Midbrain (tissue), 1 donor: ENCODE results near the gene NRXN3.

ENCODE experiments used
- DNase-seq: peaks from one replicate; lab custom pipeline; 2025; lab: John Stamatoyannopoulos, UW

The NRXN3 gene

GRCh38 chr14:78242086-78242485, 71.9 kb downstream of the NRXN3 start:
- no peak for DNase-seq

DNA sequence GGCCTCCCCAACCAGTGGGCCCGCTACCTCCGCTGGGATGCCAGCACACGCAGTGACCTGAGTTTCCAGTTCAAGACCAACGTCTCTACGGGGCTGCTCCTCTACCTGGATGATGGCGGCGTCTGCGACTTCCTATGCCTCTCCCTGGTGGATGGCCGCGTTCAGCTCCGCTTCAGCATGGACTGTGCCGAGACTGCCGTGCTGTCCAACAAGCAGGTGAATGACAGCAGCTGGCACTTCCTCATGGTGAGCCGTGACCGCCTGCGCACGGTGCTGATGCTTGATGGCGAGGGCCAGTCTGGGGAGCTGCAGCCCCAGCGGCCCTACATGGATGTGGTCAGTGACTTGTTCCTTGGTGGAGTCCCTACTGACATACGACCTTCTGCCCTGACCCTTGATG, 73.0 kb downstream of the NRXN3 start:
- no peak for DNase-seq

DNA sequence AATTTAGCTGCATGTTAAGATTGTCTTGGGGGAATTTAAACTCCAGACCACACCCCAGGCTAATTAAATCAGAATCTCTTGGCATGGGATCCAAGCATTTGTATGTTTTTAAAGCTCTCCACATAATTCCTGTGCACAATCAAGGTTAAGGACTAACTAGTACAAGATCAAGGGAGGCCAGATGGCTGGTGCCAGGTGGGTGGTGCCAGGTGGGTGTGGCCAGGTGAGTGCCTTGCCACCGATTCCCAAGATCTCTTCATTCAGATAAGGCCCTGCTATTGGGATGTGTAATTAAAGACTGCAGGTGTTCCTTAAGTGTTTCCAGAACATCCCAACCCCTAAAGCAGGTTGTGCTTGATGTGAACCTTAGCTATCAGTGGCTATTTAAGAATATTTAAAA, 75.1 kb downstream of the NRXN3 start:
- no peak for DNase-seq

DNA sequence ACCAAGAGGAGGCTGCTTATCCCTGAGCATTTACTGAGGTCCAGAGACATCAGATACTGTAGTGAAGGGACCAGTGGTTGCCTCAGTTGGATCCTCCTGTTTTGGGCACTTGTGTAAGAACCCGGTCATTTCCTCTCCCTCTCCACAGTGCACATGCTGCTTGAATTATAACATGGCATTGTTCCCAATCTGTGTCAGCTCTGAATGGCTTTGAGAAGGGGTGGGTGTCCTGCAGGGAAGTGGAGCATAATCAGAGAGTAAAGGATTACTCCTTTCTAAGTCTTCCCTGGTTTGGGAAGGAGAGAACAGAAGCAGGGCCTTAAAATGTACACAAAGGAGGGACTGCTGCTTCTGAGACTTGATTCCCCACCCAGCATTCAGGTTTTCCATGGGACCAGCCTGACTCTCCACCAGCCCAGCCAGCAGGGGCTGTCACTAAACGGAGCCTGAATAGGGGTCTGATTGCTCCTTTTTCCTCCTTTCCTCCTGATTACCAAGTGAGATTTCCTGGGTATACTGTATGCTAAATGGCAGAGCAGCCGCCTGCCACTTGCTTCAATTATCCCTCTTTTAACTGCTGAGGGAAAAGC, 78.4 kb downstream of the NRXN3 start:
- DNase-seq = peak; percentile 6

DNA sequence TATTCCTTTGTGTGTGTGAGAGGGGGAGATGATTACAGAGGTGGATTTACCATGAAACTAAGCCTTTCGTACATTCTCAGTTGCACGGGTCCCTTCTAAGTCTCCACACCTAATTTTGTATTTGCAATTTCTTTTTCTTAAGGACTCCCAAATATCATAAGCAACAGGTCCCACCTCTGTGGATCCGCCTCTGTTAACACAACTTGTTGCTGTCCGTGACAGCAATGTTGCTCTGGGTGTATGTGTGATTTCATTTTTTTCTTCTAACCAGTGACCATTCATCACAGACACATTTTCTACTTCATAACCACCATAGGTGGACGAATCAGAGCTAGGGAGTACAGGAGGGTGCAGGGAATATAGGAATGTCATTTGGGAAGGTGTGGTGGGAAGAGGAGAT, 81.1 kb downstream of the NRXN3 start:
- DNase-seq = no peak

DNA sequence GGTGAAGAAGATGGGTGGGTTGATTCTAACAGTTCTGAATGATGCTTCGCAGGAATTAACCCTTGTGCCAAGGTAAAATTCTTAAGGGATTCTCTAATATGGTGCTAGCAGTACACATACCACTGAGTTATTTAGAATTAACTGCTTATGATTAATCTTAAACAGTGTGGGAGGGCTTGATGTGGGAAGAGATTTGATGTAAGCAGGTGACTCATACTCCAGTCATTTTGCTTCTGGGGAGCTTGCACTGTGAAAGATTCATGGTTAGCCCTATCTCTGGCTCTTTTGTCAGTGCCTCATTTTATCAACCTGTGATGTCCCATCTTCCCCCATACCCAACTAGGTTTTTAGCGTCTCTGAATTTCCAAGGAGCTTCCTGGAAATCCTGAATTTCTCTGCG, 83.8 kb downstream of the NRXN3 start:
- no peak for DNase-seq

DNA sequence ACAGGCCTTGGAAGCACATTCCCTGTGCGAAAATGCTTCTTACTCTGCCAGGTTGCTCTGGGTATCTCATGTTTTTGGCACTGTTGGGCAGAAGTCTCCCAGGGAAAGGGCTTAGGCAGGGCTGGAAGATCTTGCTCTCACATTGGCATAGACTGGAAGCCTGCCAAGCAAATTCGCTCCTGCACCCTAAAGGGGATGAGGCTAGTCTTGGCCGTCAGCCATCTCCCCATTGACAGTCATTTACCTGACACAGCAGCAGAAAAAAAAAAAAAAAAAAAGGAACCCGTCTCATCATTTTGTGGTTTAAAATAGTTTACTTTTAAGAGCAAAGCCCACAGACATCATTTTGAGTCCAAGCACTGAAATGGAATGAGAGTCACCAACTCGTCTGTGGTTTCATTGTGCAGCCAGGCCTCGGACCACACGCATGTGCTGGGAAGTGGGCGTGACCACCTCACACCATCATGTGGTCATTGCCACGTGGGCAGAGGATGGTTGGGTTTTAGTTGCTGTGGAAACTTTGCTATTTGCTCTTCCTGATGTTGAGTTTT, 84.8 kb downstream of the NRXN3 start:
- DNase-seq = no peak

DNA sequence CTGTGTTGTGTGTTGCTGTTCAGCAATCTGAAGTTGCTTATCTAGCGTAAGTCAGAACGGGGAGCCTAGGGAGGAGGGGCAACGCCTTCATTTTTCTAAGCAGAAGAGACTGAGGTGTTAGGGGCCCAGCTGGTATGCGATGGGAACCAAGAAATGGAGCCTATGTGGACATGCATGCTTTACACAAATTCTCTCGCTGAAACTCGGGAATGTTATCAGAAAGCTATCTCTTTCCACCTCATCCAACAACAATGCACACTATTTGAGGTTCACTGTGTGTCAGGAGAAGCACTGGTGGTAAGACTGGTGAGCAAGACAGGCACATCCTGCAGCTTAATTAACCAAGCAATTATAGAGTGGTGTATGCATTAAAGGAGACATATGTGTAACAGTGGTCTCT, 89.7 kb downstream of the NRXN3 start:
- DNase-seq = no peak

GRCh38 chr14:78278464-78279250, 108.5 kb downstream of the NRXN3 start:
- no peak for DNase-seq

DNA sequence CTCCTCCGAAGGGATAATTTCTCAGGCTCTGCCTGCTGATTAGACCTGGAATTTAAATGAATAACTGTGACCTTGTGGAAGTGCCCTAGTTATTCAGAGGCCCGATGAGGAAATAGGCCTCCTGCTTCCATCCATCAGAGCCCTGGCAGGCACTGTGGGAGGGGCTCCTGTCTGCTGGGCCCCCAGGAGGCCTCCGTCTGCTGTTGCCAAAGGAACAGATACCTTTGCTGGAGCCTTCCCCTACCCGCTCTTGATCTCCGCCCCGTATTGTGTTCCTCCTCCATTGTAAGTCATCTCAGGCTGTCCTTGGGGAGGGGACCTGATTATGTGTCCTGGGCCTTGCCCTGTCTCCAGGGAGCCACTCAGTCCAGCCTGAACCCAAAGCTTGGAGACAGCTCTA, 112.3 kb downstream of the NRXN3 start:
- no peak for DNase-seq

- DNase-seq = no peak
Measured at GRCh38 chr14:78286210-78286609, 116.0 kb downstream of the NRXN3 start.

DNA sequence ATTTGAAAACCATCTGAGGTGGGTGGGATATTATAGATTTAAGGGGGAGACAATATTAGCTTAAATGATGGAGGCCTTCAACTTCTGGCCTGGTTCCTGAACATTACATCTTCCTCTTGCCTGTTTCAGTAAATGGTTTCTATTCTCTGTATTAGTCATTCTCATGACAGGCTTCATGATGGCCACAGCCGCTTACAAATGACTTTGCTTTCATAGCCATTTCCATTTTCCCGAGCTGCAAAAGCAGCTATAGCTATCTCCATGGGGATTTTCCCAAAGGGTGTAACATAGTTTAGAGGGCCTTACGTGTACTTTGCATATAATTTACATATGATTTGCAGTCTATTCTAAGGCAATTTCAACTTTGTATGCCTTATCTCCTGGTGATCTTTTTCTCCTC, 121.8 kb downstream of the NRXN3 start:
- DNase-seq = peak; percentile 8

DNA sequence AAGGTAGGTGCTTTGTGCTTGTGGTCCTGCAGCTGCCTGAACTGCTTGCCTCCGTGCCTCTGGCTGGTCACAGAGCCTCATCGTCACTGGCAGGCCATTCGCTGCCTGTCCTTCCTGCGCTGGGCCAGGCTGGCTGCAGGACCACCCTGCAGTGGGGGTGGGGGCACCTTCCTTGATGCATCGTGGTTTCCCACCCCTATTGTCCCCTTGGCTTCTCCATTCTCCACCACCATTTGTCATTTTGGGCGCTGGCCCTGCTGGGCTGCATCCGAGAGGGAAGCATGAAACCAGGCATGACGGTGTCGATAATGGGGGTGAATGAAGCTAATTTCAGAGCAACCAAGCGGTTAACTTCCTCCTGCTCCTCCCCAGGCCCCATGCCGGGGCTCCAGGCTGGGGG, 127.7 kb downstream of the NRXN3 start:
- DNase-seq = no peak

DNA sequence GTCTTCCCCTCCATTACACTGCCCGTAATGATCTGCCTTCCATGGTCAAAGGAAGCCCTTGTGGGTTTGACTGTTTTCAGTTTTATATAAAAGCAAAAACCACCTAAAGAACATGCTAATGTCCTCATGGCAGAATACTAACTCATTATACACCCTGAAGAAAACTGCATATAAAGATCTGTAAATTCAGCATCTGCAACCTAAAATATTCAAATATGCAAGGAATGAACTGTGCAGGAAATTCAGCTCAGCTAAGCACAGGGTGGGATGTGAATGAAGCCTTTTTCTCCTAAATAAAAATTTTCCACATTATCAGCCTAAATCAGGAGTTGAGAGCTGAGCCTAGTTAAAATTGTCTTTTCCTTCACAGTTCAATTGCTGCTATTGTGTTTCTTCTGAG, 128.1 kb downstream of the NRXN3 start:
- no peak for DNase-seq

DNA sequence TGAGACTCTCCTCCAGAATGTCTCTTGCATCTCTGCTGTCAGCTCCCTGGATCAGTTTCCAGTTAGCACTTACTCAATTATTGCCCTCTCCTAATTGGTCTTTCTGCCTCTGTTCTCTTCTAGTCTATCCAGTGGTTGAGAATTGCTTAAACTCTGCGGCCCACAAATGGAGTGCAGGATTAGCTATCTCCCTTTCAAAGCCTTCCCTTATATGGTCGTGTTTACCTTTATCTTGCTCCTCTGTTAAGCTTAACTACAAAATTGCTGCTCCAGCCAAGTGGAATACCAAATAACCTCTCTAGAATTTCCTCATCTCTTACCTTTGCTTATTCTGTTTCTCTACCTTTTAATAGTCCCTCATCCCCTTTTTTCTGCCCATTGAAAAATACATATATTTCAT, 132.7 kb downstream of the NRXN3 start:
- no peak for DNase-seq

GRCh38 chr14:78307671-78308070, 137.5 kb downstream of the NRXN3 start:
- no peak for DNase-seq

DNA sequence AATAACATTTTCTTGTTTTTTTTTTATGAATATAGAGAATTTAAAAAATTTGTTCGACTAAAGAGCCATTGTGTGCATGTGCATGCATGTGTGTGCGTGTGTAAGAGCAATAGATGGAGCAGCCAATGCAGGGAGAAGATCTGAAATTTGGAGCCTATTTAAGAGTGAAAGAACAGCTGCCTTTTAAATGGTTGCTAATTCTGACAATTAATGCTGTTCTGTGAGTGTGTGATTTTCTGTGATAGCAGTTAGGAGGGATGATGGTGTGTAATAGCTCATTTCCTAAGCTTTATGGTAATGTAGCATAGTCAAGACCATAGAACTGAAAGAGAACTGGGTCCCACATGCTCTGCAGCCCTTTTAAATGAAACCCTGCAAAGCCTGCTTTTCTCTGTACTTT, 137.9 kb downstream of the NRXN3 start:
- DNase-seq = no peak

DNA sequence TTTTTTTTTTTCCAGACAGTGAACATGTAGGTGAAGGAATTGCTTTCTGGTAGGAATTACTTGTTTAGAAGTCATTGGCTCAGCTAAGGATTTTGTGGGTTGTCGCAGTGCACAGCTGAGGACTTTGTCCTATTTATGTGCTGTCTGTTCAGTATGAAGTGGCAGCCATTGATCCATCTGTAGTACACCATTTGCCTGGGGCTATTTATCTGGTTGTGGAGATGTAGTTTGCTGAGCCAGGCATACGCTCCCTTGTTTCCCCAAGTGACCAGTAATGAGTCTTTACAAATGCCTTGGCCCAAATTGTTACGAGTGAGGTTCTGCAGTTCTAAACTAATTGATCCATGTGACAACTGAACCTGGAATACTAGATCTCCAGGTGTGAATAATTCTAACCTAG, 140.1 kb downstream of the NRXN3 start:
- no peak for DNase-seq

DNA sequence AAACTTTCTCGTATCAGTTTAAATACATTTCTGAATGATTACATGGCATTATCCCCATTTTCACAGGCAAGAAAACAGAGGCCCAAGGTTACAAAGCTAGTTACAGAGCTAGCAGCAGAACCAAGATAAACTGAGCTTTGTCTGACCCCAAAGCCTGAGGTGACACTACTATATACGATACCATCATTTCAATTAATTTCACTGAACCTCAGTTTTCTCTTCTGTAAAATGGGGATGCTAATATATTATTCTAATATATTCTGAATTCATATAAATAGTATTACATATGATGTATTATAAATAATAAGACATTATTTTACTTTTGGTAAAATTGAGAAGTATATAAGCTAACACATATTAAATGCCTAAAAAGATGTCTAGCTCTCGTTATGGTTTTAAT, 143.3 kb downstream of the NRXN3 start:
- no peak for DNase-seq

- no peak for DNase-seq
Measured at GRCh38 chr14:78314484-78314883, 144.3 kb downstream of the NRXN3 start.

DNA sequence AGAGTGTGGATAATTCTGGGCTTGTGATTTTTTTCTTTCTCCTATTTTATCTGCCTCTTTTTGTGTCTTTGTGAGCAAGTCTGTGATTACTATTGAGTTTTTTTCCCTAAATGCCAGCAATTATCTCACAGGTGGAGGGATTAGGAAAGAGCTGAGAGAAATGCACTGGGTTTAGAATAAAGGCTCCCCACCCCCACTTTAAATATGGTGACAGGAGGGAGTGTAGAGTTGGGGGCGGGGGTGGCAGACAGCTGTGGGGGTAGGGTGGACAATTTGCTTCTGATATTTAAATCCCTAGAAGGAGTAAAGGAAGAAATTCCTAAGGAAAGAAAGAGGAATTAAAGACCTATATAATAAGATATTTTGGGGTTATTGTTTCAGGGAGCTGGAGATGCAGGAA, 145.9 kb downstream of the NRXN3 start:
- no peak for DNase-seq

- DNase-seq = no peak
Measured at GRCh38 chr14:78316786-78317185, 146.6 kb downstream of the NRXN3 start.

DNA sequence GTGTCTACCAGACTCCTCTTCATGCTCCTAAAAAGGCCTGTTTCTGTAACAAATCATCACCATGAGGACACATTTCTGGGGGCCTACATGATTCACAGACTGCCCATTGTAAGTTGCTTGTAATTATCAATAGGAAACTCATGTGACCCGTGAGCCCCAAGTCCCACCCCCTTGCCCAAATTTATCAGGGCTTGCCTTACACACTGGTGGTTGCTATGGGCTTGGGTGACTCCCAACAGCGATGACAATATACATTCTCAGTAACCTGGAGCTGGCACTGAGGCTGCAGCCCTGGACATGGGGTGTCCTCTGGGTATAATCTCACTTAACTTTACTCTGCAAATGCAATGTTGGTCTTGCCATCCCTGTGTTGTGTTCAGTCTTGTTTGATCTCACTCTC, 149.2 kb downstream of the NRXN3 start:
- DNase-seq = no peak
